GM12891 (cell line): ENCODE measurements around the gene MAP4K4.

Experiments used
- DNase-seq: peaks from one replicate; pipeline ENCODE4 v3.0.0; 2011; ENCODE audit warnings: low spot score; ENCODE audit not compliant: insufficient read length
- FAIRE-seq: peaks from 2 replicates; lab custom pipeline; 2011; peaks lifted over from hg19 to GRCh38; lab: Jason Lieb, UNC
- PAX5 ChIP-seq: IDR thresholded peaks from 2 replicates; pipeline ENCODE4 v1.6.1; 2011; ENCODE audit warnings: low read length, moderate library complexity, mild to moderate bottlenecking; ENCODE audit not compliant: insufficient read depth, severe bottlenecking
- POLR2A ChIP-seq: IDR thresholded peaks from 2 replicates; pipeline ENCODE4 v1.6.1; 2011; ENCODE audit warnings: low read depth, low read length, control low read depth
- POLR2AphosphoS5 ChIP-seq: IDR thresholded peaks from 2 replicates; pipeline ENCODE4 v1.6.1; 2011; ENCODE audit warnings: low read depth, low read length, control low read depth
- POU2F2 ChIP-seq: IDR thresholded peaks from 2 replicates; pipeline ENCODE4 v1.6.1; 2011; ENCODE audit warnings: low read depth, mild to moderate bottlenecking, control low read depth, low read length, moderate library complexity
- SPI1 ChIP-seq: IDR thresholded peaks from 2 replicates; pipeline ENCODE4 v1.6.1; 2011; ENCODE audit warnings: low read depth, low read length, control low read depth
- TAF1 ChIP-seq: IDR thresholded peaks from 2 replicates; pipeline ENCODE4 v1.6.1; 2011; ENCODE audit warnings: low read depth, low read length, control low read depth

Gene MAP4K4

DNA sequence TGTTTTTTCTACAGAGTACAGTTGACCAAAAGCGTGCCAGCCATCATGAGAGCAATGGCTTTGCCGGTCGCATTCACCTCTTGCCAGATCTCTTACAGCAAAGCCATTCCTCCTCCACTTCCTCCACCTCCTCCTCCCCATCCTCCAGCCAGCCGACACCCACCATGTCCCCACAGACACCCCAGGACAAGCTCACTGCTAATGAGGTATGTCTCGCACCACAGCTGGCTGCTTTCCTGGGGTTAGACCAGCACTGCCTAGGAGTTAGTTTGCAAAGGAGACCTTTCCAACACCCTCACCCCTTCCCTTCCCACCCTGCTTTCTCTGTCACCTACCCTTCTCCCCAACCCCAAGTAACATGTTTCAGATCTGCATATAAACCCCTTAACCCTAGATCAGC, 174.0 kb downstream of the MAP4K4 start:
- no peak for DNase-seq
- no peak for TF ChIP-seq POU2F2
- no peak for TF ChIP-seq PAX5
- TF ChIP-seq SPI1: no peak
- TF ChIP-seq POLR2AphosphoS5: no peak
- no peak for TF ChIP-seq POLR2A
- TF ChIP-seq TAF1: no peak
- FAIRE-seq: no peak

- FAIRE-seq (no peak), DNase-seq (no peak)
- TF ChIP-seq POU2F2: no peak
- no peak for TF ChIP-seq POLR2AphosphoS5
- TF ChIP-seq TAF1: no peak
- no peak for TF ChIP-seq SPI1
These were observed 175.0 kb downstream of the MAP4K4 start for GRCh38 chr2:101872480-101872879.

- no peak for TF ChIP-seq POLR2A
- TF ChIP-seq POLR2AphosphoS5: no peak
- no peak for TF ChIP-seq TAF1
- TF ChIP-seq POU2F2: no peak
- no peak for TF ChIP-seq PAX5
- no peak for TF ChIP-seq SPI1
- no peak for FAIRE-seq
- DNase-seq: no peak
These were observed 176.0 kb downstream of the MAP4K4 start for GRCh38 chr2:101873543-101873942.

DNA sequence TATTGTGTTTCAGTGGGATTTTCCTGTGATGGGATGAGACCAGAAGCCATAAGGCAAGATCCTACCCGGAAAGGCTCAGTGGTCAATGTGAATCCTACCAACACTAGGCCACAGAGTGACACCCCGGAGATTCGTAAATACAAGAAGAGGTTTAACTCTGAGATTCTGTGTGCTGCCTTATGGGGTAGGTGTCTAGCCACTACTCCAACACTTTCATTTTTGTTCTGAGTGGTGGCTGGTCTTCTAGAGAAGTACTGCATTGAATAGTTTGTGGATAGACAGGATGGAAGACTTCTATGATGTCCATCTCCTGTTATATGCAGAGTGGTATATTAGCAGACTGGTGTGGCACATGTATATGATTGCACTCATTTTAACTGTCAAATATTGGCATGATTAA, 176.6 kb downstream of the MAP4K4 start:
- DNase-seq: no peak
- no peak for FAIRE-seq
- no peak for TF ChIP-seq PAX5
- no peak for TF ChIP-seq POLR2A
- TF ChIP-seq SPI1: no peak

DNA sequence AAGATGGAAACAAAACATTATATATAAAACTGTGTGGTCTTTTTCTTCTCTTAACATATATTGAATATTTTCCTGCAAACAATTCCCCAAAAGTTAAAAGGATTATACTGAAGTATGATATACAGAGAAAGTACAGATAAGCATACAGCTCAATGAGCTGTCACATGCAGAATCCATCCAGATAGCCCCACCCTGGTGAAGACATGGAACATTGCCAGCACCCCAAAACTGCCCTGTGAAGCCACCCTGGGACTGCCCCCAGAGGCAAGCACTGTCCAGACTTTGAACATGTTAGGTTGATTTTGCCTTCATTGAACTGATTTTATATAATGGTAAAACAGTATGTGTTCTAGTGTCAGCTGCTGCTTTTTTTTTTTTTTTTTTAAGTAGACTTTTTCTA, 182.0 kb downstream of the MAP4K4 start:
- no peak for FAIRE-seq
- DNase-seq: no peak
- no peak for TF ChIP-seq POLR2A
- TF ChIP-seq PAX5: no peak
- no peak for TF ChIP-seq POU2F2
- TF ChIP-seq POLR2AphosphoS5: no peak
- TF ChIP-seq TAF1: no peak
- TF ChIP-seq SPI1: no peak

- FAIRE-seq: no peak
- no peak for TF ChIP-seq POLR2A
- no peak for TF ChIP-seq SPI1
- no peak for TF ChIP-seq POU2F2
- TF ChIP-seq POLR2AphosphoS5: no peak
- TF ChIP-seq PAX5: no peak
- DNase-seq: no peak
These were observed 183.6 kb downstream of the MAP4K4 start for GRCh38 chr2:101881131-101881530.

DNA sequence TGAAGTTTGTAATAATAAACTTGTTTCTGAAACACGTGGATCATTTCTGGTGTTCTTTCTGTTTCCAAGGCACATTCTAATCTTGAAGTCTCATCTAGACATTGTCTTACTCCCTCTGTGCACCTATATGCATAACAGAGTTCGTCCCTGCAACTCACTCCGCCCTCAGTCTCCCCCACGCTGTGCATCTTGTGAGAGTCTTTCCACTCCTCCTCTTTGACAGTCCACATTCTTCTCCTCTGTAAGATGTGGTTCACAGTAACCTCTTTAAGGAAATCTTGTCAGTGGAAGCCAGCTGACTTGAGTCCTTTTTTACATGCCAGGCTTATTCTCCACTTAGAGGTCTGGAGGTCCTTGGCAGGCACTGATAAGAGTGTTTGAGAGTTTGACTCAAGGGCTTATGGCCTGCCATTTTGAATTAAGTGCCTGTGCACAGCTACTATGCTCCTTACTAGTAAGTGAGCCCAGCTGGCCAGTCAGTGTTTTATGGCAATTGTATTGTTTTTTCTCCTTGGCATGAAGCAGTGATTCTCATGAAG, 185.3 kb downstream of the MAP4K4 start:
- no peak for FAIRE-seq

GRCh38 chr2:101883860-101884259, 186.4 kb downstream of the MAP4K4 start:
- DNase-seq (peak; percentile 8), FAIRE-seq (peak; percentile 5)
- no peak for TF ChIP-seq POU2F2
- no peak for TF ChIP-seq POLR2A
- no peak for TF ChIP-seq POLR2AphosphoS5
- no peak for TF ChIP-seq SPI1
- no peak for TF ChIP-seq TAF1
- no peak for TF ChIP-seq PAX5

More for the DNA sequence above, 185.3 kb downstream of the MAP4K4 start:
- TF ChIP-seq POU2F2 (no peak), POLR2AphosphoS5 (no peak), TAF1 (no peak), POLR2A (no peak), PAX5 (no peak), SPI1 (no peak)
- no peak for DNase-seq

GRCh38 chr2:101884423-101884822, 186.9 kb downstream of the MAP4K4 start:
- TF ChIP-seq POU2F2: no peak
- TF ChIP-seq POLR2A: no peak
- TF ChIP-seq PAX5: no peak
- TF ChIP-seq POLR2AphosphoS5: no peak
- TF ChIP-seq SPI1: no peak
- no peak for TF ChIP-seq TAF1
- no peak for DNase-seq
- no peak for FAIRE-seq

DNA sequence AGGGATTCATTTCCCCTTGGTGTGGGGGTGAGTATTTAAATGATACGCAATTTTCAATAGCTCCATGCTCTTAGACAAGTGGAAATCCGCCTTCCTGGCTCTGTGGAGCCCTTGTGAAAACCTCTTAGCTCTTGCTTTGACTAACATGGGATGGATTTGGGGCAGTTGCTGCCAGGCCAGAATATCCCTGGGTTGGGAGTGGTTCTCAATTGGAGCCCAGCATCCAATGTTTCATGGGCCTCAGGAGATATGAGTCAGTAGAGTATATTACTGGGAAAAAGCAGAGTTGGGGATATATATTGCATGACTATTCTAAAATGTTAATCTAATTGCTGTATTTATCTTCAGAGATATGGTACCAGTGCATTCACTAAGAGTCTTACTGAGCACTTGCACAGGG, 189.8 kb downstream of the MAP4K4 start:
- no peak for FAIRE-seq
- no peak for TF ChIP-seq PAX5
- TF ChIP-seq POU2F2: no peak
- TF ChIP-seq POLR2AphosphoS5: no peak
- TF ChIP-seq POLR2A: no peak
- no peak for TF ChIP-seq TAF1
- no peak for TF ChIP-seq SPI1

More for the DNA sequence above, 189.8 kb downstream of the MAP4K4 start:
- DNase-seq: no peak
